Measurements from ENCODE around the gene ANXA3. TPM values are rescaled to one million over a fixed set of nuclear protein-coding genes. Genes with fewer than 3 reads are reported as not detected.
"Not testable (repeated sequence)": the region's sequence is repeated elsewhere in the genome, so short reads cannot be mapped to it uniquely, and the experiment has no call there.

The ANXA3 gene
- total RNA-seq (2021) (0.86 TPM in 1 of 2 replicates, not detected in the other), Bru-seq, nascent RNA (percentile 15 among the genes with signal in this experiment), BruChase-seq, experiment 1, labeled RNA remaining after a 2-hour chase (percentile 10 among the genes with signal in this experiment), BruChase-seq, experiment 2, labeled RNA remaining after a 6-hour chase (percentile 12 among the genes with signal in this experiment)
- long read RNA-seq: 0 reads

GRCh38 chr4:78551420-78552351 is at the start of gene ANXA3:
Gene ANXA3 (plus strand): TSS chr4:78551770. CDS start chr4:78554474, 2,704 bp downstream.
- Histone ChIP-seq H3K27ac (ENCODE audit: low read depth, low read length, poor library complexity, severe bottlenecking) (peak within 1 kb of the TSS; percentile 14), H3K4me3 (ENCODE audit: low read depth, low read length, poor library complexity, severe bottlenecking) (no peak within 1 kb of the TSS), H3K4me1 (ENCODE audit: insufficient read depth, low read length, poor library complexity, severe bottlenecking) (no peaks in the 10 kb centered on the region), H3K36me3 (ENCODE audit: insufficient read depth, low read length, poor library complexity, severe bottlenecking) (no peaks in the 10 kb centered on the region), H3K9me3 (ENCODE audit: low read depth, low read length, poor library complexity, severe bottlenecking) (no peaks in the 10 kb centered on the region), H3K27me3 (replicated peaks; ENCODE audit: insufficient read depth, low read depth, low read length, poor library complexity) (no peaks in the 10 kb centered on the region)
- TF ChIP-seq, protein P1, sequence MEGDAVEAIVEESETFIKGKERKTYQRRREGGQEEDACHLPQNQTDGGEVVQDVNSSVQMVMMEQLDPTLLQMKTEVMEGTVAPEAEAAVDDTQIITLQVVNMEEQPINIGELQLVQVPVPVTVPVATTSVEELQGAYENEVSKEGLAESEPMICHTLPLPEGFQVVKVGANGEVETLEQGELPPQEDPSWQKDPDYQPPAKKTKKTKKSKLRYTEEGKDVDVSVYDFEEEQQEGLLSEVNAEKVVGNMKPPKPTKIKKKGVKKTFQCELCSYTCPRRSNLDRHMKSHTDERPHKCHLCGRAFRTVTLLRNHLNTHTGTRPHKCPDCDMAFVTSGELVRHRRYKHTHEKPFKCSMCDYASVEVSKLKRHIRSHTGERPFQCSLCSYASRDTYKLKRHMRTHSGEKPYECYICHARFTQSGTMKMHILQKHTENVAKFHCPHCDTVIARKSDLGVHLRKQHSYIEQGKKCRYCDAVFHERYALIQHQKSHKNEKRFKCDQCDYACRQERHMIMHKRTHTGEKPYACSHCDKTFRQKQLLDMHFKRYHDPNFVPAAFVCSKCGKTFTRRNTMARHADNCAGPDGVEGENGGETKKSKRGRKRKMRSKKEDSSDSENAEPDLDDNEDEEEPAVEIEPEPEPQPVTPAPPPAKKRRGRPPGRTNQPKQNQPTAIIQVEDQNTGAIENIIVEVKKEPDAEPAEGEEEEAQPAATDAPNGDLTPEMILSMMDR (conservative IDR thresholded peaks at IDR 0.05; ENCODE audit: low read depth, low read length): no peak
- TF ChIP-seq EZH2 (IDR thresholded peaks at IDR 0.05; ENCODE audit: borderline replicate concordance, low read depth, low read length, poor library complexity, severe bottlenecking): no peak
- DNase-seq (ENCODE audit: low spot score): no peak
- CTCF ChIA-PET: no interaction called here
- intact Hi-C loops (cut with micrococcal nuclease; ENCODE audit: unreplicated experiment): no loop called here
- BruUV-seq (replicated peaks): no TSS peak
- POLR2A ChIA-PET (ENCODE audit: low non-redundant PET): no interaction called here

DNA sequence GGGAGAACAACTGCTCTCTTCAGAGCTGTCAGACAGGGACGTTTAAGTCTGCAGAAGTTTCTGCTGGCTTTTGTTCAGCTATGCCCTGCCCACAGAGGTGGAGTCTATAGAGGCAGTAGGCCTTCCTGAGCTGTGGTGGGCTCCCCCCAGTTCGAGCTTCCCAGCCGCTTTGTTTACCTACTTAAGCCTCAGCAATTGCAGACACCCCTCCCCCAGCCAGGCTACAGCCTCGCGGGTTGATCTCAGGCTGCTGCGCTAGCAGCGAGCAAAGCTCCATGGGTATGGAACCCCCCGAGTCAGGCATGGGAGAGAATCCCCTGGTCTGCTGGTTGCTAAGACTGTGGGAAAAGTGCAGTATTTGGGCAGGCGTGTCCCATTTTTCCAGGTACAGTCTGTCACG is 45.3 kb upstream of the ANXA3 start:
- BruUV-seq (replicated peaks); H3K27me3 ChIP-seq (replicated peaks; ENCODE audit: insufficient read depth, low read depth, low read length, poor library complexity); POLR2A ChIA-PET (ENCODE audit: low non-redundant PET); H3K27ac ChIP-seq (ENCODE audit: low read depth, low read length, poor library complexity, severe bottlenecking); CTCF ChIA-PET; H3K36me3 ChIP-seq (ENCODE audit: insufficient read depth, low read length, poor library complexity, severe bottlenecking); H3K4me3 ChIP-seq (ENCODE audit: low read depth, low read length, poor library complexity, severe bottlenecking); H3K9me3 ChIP-seq (ENCODE audit: low read depth, low read length, poor library complexity, severe bottlenecking); H3K4me1 ChIP-seq (ENCODE audit: insufficient read depth, low read length, poor library complexity, severe bottlenecking); intact Hi-C loops (cut with micrococcal nuclease; ENCODE audit: unreplicated experiment); DNase-seq (ENCODE audit: low spot score): not testable (repeated sequence)

- Histone ChIP-seq H3K27ac (ENCODE audit: low read depth, low read length, poor library complexity, severe bottlenecking) (no peak overlapping the region), H3K9me3 (ENCODE audit: low read depth, low read length, poor library complexity, severe bottlenecking) (no peaks in the 10 kb centered on the region), H3K27me3 (replicated peaks; ENCODE audit: insufficient read depth, low read depth, low read length, poor library complexity) (no peaks in the 10 kb centered on the region), H3K4me1 (ENCODE audit: insufficient read depth, low read length, poor library complexity, severe bottlenecking) (no peaks in the 10 kb centered on the region), H3K36me3 (ENCODE audit: insufficient read depth, low read length, poor library complexity, severe bottlenecking) (no peaks in the 10 kb centered on the region), H3K4me3 (ENCODE audit: low read depth, low read length, poor library complexity, severe bottlenecking) (no peak overlapping the region)
- no peak for DNase-seq (ENCODE audit: low spot score)
- ChIA-PET POLR2A (ENCODE audit: low non-redundant PET) (no interaction called here), CTCF (no interaction called here)
- TF ChIP-seq EZH2 (IDR thresholded peaks at IDR 0.05; ENCODE audit: borderline replicate concordance, low read depth, low read length, poor library complexity, severe bottlenecking): no peak
- intact Hi-C loops (cut with micrococcal nuclease; ENCODE audit: unreplicated experiment): no loop called here
- BruUV-seq (replicated peaks): no TSS peak
These were observed 42.5 kb upstream of the ANXA3 start for GRCh38 chr4:78509043-78509442.

GRCh38 chr4:78510108-78510507 is 41.5 kb upstream of the ANXA3 start:
- Histone ChIP-seq H3K27me3 (replicated peaks; ENCODE audit: insufficient read depth, low read depth, low read length, poor library complexity) (no peaks in the 10 kb centered on the region), H3K36me3 (ENCODE audit: insufficient read depth, low read length, poor library complexity, severe bottlenecking) (no peaks in the 10 kb centered on the region), H3K27ac (ENCODE audit: low read depth, low read length, poor library complexity, severe bottlenecking) (no peak overlapping the region), H3K4me1 (ENCODE audit: insufficient read depth, low read length, poor library complexity, severe bottlenecking) (no peaks in the 10 kb centered on the region), H3K4me3 (ENCODE audit: low read depth, low read length, poor library complexity, severe bottlenecking) (no peak overlapping the region), H3K9me3 (ENCODE audit: low read depth, low read length, poor library complexity, severe bottlenecking) (no peaks in the 10 kb centered on the region)
- POLR2A ChIA-PET (ENCODE audit: low non-redundant PET): no interaction called here
- no peak for DNase-seq (ENCODE audit: low spot score)
- BruUV-seq (replicated peaks): no TSS peak
- intact Hi-C loops (cut with micrococcal nuclease; ENCODE audit: unreplicated experiment): loop anchor here (10.0 kb wide), 1 partner anchor 515 kb away; no protein-coding TSS in a partner anchor
- TF ChIP-seq EZH2 (IDR thresholded peaks at IDR 0.05; ENCODE audit: borderline replicate concordance, low read depth, low read length, poor library complexity, severe bottlenecking): no peak
- TF ChIP-seq, protein P1 (conservative IDR thresholded peaks at IDR 0.05; ENCODE audit: low read depth, low read length): no peak
- CTCF ChIA-PET: no interaction called here

Measured in A673 (cell line).